K562 (cell line): ENCODE results near the gene AMT. TPM values are rescaled to one million over a fixed set of nuclear protein-coding genes. Genes with fewer than 3 reads are reported as not detected.

Experiments
- ATAC-seq: fragments of 200-7000 bp; cut with Tn5 transposase; 3 replicates; pipeline ENCODE4 v1.9.1; 2020; ENCODE audit warnings: moderate library complexity
- BruUV-seq: library from RNA; stranded (reverse); fragments of 400-500 nt; replicated peaks from 2 replicates; lab custom pipeline; 2021; lab: Mats Ljungman, UMichigan
- CTCF ChIA-PET: fragments of 300-600 bp; formaldehyde crosslinking; extraction: SDS; loops from one replicate; lab custom pipeline; 2021; ENCODE audit warnings: low intra/inter-chr PET ratio; lab: Yijun Ruan, JAX
- POLR2A ChIA-PET: fragments of 300-600, 350-650 bp; sonication (Branson Sonifier 250); formaldehyde crosslinking; extraction: SDS; loops from one replicate; lab custom pipeline; 2021; ENCODE audit warnings: antibody characterized with exemption, inconsistent platforms; lab: Yijun Ruan, JAX
- DNase-seq, 4 experiments: peaks; one replicate each; pipeline versions ENCODE4 v3.0.0 to v3.0.0-alpha.2; 2011 to 2018; ENCODE audit warnings: low spot score in 3 of 4, mixed read lengths in 3 of 4; ENCODE audit errors: extremely low read depth in 1 of 4
- FAIRE-seq: peaks from 2 replicates; lab custom pipeline; 2011; peaks lifted over from hg19 to GRCh38; lab: Jason Lieb, UNC
- H2AFZ ChIP-seq: 2 replicates; pipeline ENCODE4 v1.6.0; 2011; ENCODE audit warnings: low read depth, low read length, control low read depth, inconsistent platforms
- H3K27ac ChIP-seq: fragments of 200-600 bp; 3 replicates; pipeline ENCODE4 v1.8.0; 2011; ENCODE audit warnings: low read depth, mild to moderate bottlenecking, control low read depth, inconsistent platforms, low read length, moderate library complexity, mixed read lengths; ENCODE audit errors: extremely low read depth
- H3K27me3 ChIP-seq, 2 experiments: fragments of 300-600 bp in 1 of 2; 2 replicates in 1 of 2; 3 replicates in 1 of 2; pipeline versions ENCODE4 v1.6.0 to v1.8.0; 2011; ENCODE audit warnings: inconsistent platforms in 2 of 2, low read length in 2 of 2, mild to moderate bottlenecking in 1 of 2, mixed read lengths in 1 of 2, moderate library complexity in 1 of 2; ENCODE audit not compliant: control insufficient read depth in 2 of 2, insufficient read depth in 2 of 2
- H3K36me3 ChIP-seq: fragments of 300-600 bp; 3 replicates; pipeline ENCODE4 v1.8.0; 2011; ENCODE audit warnings: mild to moderate bottlenecking, low read length, inconsistent platforms; ENCODE audit not compliant: control insufficient read depth, insufficient read depth
- H3K4me1 ChIP-seq, 2 experiments: fragments of 200-600 bp in 1 of 2; replicated peaks in 1 of 2; 2 replicates in 1 of 2; 3 replicates in 1 of 2; pipeline versions ENCODE4 v1.5.1 to v1.8.0; 2011; ENCODE audit warnings: inconsistent platforms in 2 of 2, low read length in 2 of 2, mild to moderate bottlenecking in 1 of 2, mixed read lengths in 1 of 2, moderate library complexity in 1 of 2; ENCODE audit not compliant: control insufficient read depth in 2 of 2, insufficient read depth in 2 of 2
- H3K4me2 ChIP-seq: 2 replicates; pipeline ENCODE4 v1.6.1; 2011; ENCODE audit warnings: low read length, control low read depth, inconsistent platforms, mixed read lengths; ENCODE audit not compliant: insufficient read depth
- H3K4me3 ChIP-seq: fragments of 200-600 bp; sonication (generic), shearing (Covaris generic); 2 replicates; pipeline ENCODE4 v1.5.1; 2016; ENCODE audit warnings: control low read depth, inconsistent platforms
- H3K79me2 ChIP-seq: fragments of 200-600 bp; 3 replicates; pipeline ENCODE4 v1.8.0; 2011; ENCODE audit warnings: low read length, inconsistent platforms; ENCODE audit not compliant: control insufficient read depth, insufficient read depth
- H3K9ac ChIP-seq, 2 experiments: 2 replicates each; pipeline versions ENCODE4 v1.6.0 to v1.6.1; 2011; ENCODE audit warnings: low read depth in 2 of 2, low read length in 2 of 2, control low read depth in 1 of 2, inconsistent platforms in 1 of 2, mild to moderate bottlenecking in 1 of 2, mixed read lengths in 1 of 2; ENCODE audit not compliant: insufficient read depth in 1 of 2
- H3K9me1 ChIP-seq: one replicate; pipeline ENCODE4 v1.6.0; 2011; ENCODE audit warnings: inconsistent platforms, mild to moderate bottlenecking, low read length, moderate library complexity; ENCODE audit not compliant: control insufficient read depth, insufficient read depth
- H3K9me3 ChIP-seq: replicated peaks from 2 replicates; pipeline ENCODE4 v1.5.1; 2011; ENCODE audit warnings: low read depth, low read length, inconsistent platforms; ENCODE audit not compliant: control insufficient read depth, insufficient read depth
- H4K20me1 ChIP-seq: replicated peaks from 2 replicates; pipeline ENCODE4 v1.6.1; 2011; ENCODE audit warnings: low read length, inconsistent platforms, mixed read lengths; ENCODE audit not compliant: control insufficient read depth, insufficient read depth
- CC2D1A ChIP-seq: fragments of 450-650 bp; IDR thresholded peaks from 2 replicates; pipeline ENCODE4 v1.6.1; 2017; ENCODE audit warnings: mild to moderate bottlenecking
- GTF2A2 ChIP-seq: IDR thresholded peaks from 2 replicates; pipeline ENCODE4 v1.6.1; 2016; ENCODE audit warnings: mild to moderate bottlenecking, missing genetic modification characterization, missing compliant biosample characterization
- ILK ChIP-seq: fragments of 450-650 bp; IDR thresholded peaks from 2 replicates; pipeline ENCODE4 v1.6.1; 2016; ENCODE audit warnings: missing genetic modification characterization, low read depth, mild to moderate bottlenecking, missing compliant biosample characterization, moderate library complexity, borderline replicate concordance
- PRMT5 ChIP-seq: sonication (generic); formaldehyde crosslinking; IDR thresholded peaks from 2 replicates; pipeline ENCODE4 v1.5.0; 2020; ENCODE audit warnings: missing genetic modification reagents
- RREB1 ChIP-seq: fragments of 250-450 bp; sonication (Bioruptor Pico); IDR thresholded peaks from 2 replicates; pipeline ENCODE4 v1.4.0; 2020
- SNRNP70 ChIP-seq: fragments of 200-400 bp; formaldehyde crosslinking; optimal IDR thresholded peaks from 2 replicates; pipeline ENCODE3; 2017; ENCODE audit warnings: low read depth, low read length
- ZHX1 ChIP-seq: fragments of 150-350 bp; conservative IDR thresholded peaks from 2 replicates; pipeline ENCODE4 v1.6.1; 2014; ENCODE audit warnings: low read length
- ZNF232 ChIP-seq: sonication (generic); formaldehyde crosslinking; IDR thresholded peaks from 2 replicates; pipeline ENCODE4 v1.8.0; 2022; ENCODE audit warnings: mild to moderate bottlenecking, missing genetic modification reagents
- ZNF445 ChIP-seq: fragments of 250-450 bp; sonication (Bioruptor Pico); IDR thresholded peaks from 2 replicates; pipeline ENCODE4 v1.4.0; 2020; ENCODE audit warnings: low read depth, mild to moderate bottlenecking, moderate library complexity
- ZNF696 ChIP-seq: fragments of 250-450 bp; sonication (Bioruptor Pico); conservative IDR thresholded peaks from 2 replicates; pipeline ENCODE4 v1.4.0; 2020; ENCODE audit warnings: mild to moderate bottlenecking, moderate library complexity
- WGBS: fragments of 100-300 bp; shearing (Covaris generic); methylation state at CpG from one replicate; pipeline ENCODE4 v1.1.6; 2016; ENCODE audit warnings: low coverage, mixed read lengths; ENCODE audit not compliant: insufficient coverage; ENCODE audit errors: missing lambda C conversion rate; 5-methylcytosine and 5-hydroxymethylcytosine counted together
- in situ Hi-C: fragments of 300-500 bp; cut with MboI; formaldehyde crosslinking; loops from 4 replicates; pipeline ENCODE4 v1.15.0; 2018; ENCODE audit warnings: inconsistent platforms, mixed read lengths
- intact Hi-C: fragments of 100-400 bp; cut with micrococcal nuclease; formaldehyde crosslinking; loops from 2 replicates; pipeline ENCODE4 v1.14.2; 2022
- polyA plus RNA-seq, 8 experiments: library from polyadenylated mRNA; depleted of rRNA in 4 of 8; stranded (reverse) in 5 of 8; unstranded in 3 of 8; fragments of >200 nt; fragmentation: Nextera tagmentation in 2 of 8; fragmentation: Illumina TruSeq in 1 of 8; extraction: Ambion mirVana in 2 of 8; extraction: Trizol in 1 of 8; gene quantifications; 2 replicates each; pipeline versions ENCODE4 v1.2.1 to v1.2.3, GENCODE V29; 2011 to 2014; ENCODE audit warnings: inconsistent platforms in 1 of 8, missing spikeins in 1 of 8
- total RNA-seq, 7 experiments: library from RNA; depleted of rRNA in 6 of 7; stranded (reverse); fragments of >200 nt in 6 of 7; fragmentation: Illumina TruSeq in 2 of 7; extraction: Trizol in 2 of 7; gene quantifications; 2 replicates each; pipeline versions ENCODE4 v1.2.1 to v1.2.3, GENCODE V29; 2011 to 2021; ENCODE audit warnings: low replicate concordance in 1 of 7
- TF ChIP-seq, protein P1 (sequence below): fragments of 250-450 bp; sonication (Bioruptor Pico); IDR thresholded peaks from 2 replicates; pipeline ENCODE4 v1.8.0; 2022; ENCODE audit warnings: moderate library complexity, mild to moderate bottlenecking, inconsistent platforms

The AMT gene
- total and polyA plus RNA-seq, 9 of the 15 experiments (the other 6 are each of a cell fraction or from before 2014, with no cell fraction given) = 0.14 to 2.1 (median 0.52) TPM

DNA sequence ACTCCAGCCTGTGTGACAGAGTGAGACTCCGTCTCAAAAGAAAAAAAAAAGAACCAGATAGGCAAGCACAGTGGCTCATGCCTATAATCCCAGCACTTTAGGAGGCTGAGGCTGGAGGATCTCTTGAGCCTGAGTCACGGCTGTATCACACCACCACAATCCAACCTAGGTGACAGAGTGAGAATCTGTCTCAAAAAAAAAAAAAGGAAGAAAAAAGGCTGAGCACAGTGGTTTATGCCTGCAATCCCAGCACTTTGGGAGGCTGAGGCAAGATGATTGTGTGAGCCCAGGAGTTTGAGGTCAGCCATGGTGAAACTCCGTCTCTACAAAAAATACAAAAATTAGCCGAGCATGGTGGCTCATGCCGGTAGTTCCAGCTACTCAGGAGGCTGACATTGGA, 12.5 kb upstream of the AMT start:
- Histone ChIP-seq H3K27ac (no peak overlapping the region), H3K27me3 (no peaks in the 10 kb centered on the region)
- TF ChIP-seq ZNF445 (CRISPR knock-in tag) (no peak), RREB1 (no peak), CC2D1A (no peak), ZNF232 (CRISPR knock-in tag) (no peak), ZNF696 (no peak), SNRNP70 (no peak), ILK (no peak), PRMT5 (CRISPR knock-in tag) (no peak), GTF2A2 (tag) (no peak), ZHX1 (no peak)
- TF ChIP-seq, protein P1, sequence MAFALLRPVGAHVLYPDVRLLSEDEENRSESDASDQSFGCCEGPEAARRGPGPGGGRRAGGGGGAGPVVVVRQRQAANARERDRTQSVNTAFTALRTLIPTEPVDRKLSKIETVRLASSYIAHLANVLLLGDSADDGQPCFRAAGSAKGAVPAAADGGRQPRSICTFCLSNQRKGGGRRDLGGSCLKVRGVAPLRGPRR (CRISPR knock-in tag) = no peak
- TF ChIP-seq, all 486 proteins: peak for 0
- no peak for DNase-seq
- Histone ChIP-seq H3K79me2 (no peaks in the 10 kb centered on the region), H3K4me1 (no peaks in the 10 kb centered on the region; a peak in 2 of 5 replicates), H3K9me1 (no peaks in the 10 kb centered on the region), H2AFZ (no peak overlapping the region), H3K4me2 (no peak overlapping the region), H3K9ac (no peak overlapping the region), H3K9me3 (no peaks in the 10 kb centered on the region), H3K4me3 (no peak overlapping the region), H4K20me1 (no peaks in the 10 kb centered on the region), H3K36me3 (no peaks in the 10 kb centered on the region)
- POLR2A ChIA-PET = interaction anchor here (0.7 kb wide), 1 partner anchor 295 kb away, joined by 3 read pairs; no protein-coding TSS in a partner anchor
- intact Hi-C loops = no loop called here
- CTCF ChIA-PET = no interaction called here
- WGBS = 77% methylated on average over 3 of the region's 5 CpGs
- ATAC-seq = no peak
- FAIRE-seq = no peak
- no TSS peak for BruUV-seq
- in situ Hi-C loops = loop anchor here (25.0 kb wide), 1 partner anchor 272 kb away; the partner anchor contains the start of genes CCDC71 and KLHDC8B
